HepG2 (cell line): Measurements from ENCODE around the gene CARMIL3. TPM values are rescaled to one million over a fixed set of nuclear protein-coding genes. Genes with fewer than 3 reads are reported as not detected.

Experiments
- CHCHD3 ChIP-seq: sonication (generic); formaldehyde crosslinking; IDR thresholded peaks from 2 replicates; pipeline ENCODE4 v1.8.0; 2022; ENCODE audit warnings: mild to moderate bottlenecking, missing genetic modification reagents, moderate library complexity
- GPN1 ChIP-seq: sonication (generic); formaldehyde crosslinking; IDR thresholded peaks from 2 replicates; pipeline ENCODE4 v1.5.1; 2020; ENCODE audit warnings: missing genetic modification reagents, borderline replicate concordance
- MAF1 ChIP-seq: sonication (generic); formaldehyde crosslinking; IDR thresholded peaks from 2 replicates; pipeline ENCODE4 v1.5.0; 2020; ENCODE audit warnings: missing genetic modification reagents, borderline replicate concordance
- MAZ ChIP-seq, 2 experiments: sonication (generic) in 1 of 2; formaldehyde crosslinking in 1 of 2; IDR thresholded peaks; 2 replicates each; pipeline versions ENCODE4 v1.5.0 to v1.6.1; 2012 to 2020; ENCODE audit warnings: low read depth in 2 of 2, mild to moderate bottlenecking in 2 of 2, borderline replicate concordance in 1 of 2, improper control_type of control experiment in 1 of 2, low read length in 1 of 2, missing genetic modification reagents in 1 of 2, moderate library complexity in 1 of 2
- PHF5A ChIP-seq: IDR thresholded peaks from one replicate; pipeline ENCODE4 v1.6.1; 2018; ENCODE audit warnings: low read depth, missing genetic modification reagents; ENCODE audit not compliant: unreplicated experiment
- RBM39 ChIP-seq: fragments of 200-400 bp; formaldehyde crosslinking; IDR thresholded peaks from one replicate; pipeline ENCODE4 v1.6.1; 2018; ENCODE audit warnings: antibody characterized with exemption, mild to moderate bottlenecking, low read depth, low read length; ENCODE audit not compliant: poor library complexity, severe bottlenecking
- STAT5B ChIP-seq: sonication (generic); formaldehyde crosslinking; IDR thresholded peaks from 2 replicates; pipeline ENCODE4 v1.4.0; 2020; ENCODE audit warnings: missing genetic modification reagents
- TRIM24 ChIP-seq: sonication (generic); formaldehyde crosslinking; IDR thresholded peaks from 2 replicates; pipeline ENCODE4 v1.8.0; 2022; ENCODE audit warnings: mild to moderate bottlenecking, missing genetic modification reagents
- ZBTB26 ChIP-seq: IDR thresholded peaks from 2 replicates; pipeline ENCODE4 v1.6.1; 2016; ENCODE audit warnings: missing compliant biosample characterization, missing genetic modification reagents, borderline replicate concordance
- ZNF503 ChIP-seq: sonication (generic); formaldehyde crosslinking; IDR thresholded peaks from 2 replicates; pipeline ENCODE4 v1.4.0; 2020; ENCODE audit warnings: missing genetic modification reagents
- ZNF768 ChIP-seq: sonication (generic); formaldehyde crosslinking; IDR thresholded peaks from 2 replicates; pipeline ENCODE4 v1.4.0; 2020; ENCODE audit warnings: missing genetic modification reagents
- ZSCAN21 ChIP-seq: sonication (generic); formaldehyde crosslinking; IDR thresholded peaks from 2 replicates; pipeline ENCODE4 v1.8.0; 2022; ENCODE audit warnings: mild to moderate bottlenecking, missing genetic modification reagents, moderate library complexity, borderline replicate concordance
- polyA plus RNA-seq, 8 experiments: library from polyadenylated mRNA; depleted of rRNA in 3 of 8; stranded (reverse) in 7 of 8; unstranded in 1 of 8; fragments of >200 nt; fragmentation: Illumina TruSeq in 4 of 8; extraction: Trizol in 4 of 8; gene quantifications; 2 replicates each; pipeline versions ENCODE4 v1.2.1 to v1.2.3, GENCODE V29; 2011 to 2016; ENCODE audit warnings: low read depth in 4 of 8, missing spikeins in 1 of 8, mixed read lengths in 1 of 8; ENCODE audit not compliant: insufficient read depth in 1 of 8
- total RNA-seq, 5 experiments: library from RNA; depleted of rRNA; stranded (reverse); fragments of >200 nt; fragmentation: Illumina TruSeq; extraction: Trizol; gene quantifications; 2 replicates each; pipeline ENCODE4 v1.2.3, GENCODE V29; 2016; ENCODE audit warnings: low read depth in 1 of 5
- TF ChIP-seq, protein P1 (sequence below), 2 experiments: sonication (generic) in 1 of 2; formaldehyde crosslinking in 1 of 2; IDR thresholded peaks; 2 replicates each; pipeline versions ENCODE4 v1.4.0 to v1.6.1; 2018 to 2020; ENCODE audit warnings: missing genetic modification reagents in 2 of 2, borderline replicate concordance in 1 of 2, low read depth in 1 of 2, mild to moderate bottlenecking in 1 of 2, missing biosample characterization in 1 of 2
- TF ChIP-seq, protein P2 (sequence below), 2 experiments: IDR thresholded peaks; 2 replicates each; pipeline ENCODE4 v1.6.1; 2011 to 2012; ENCODE audit warnings: low read length in 2 of 2, borderline replicate concordance in 1 of 2, low read depth in 1 of 2, mild to moderate bottlenecking in 1 of 2, moderate library complexity in 1 of 2
- TF ChIP-seq, protein P3 (sequence below): sonication (generic); formaldehyde crosslinking; IDR thresholded peaks from 2 replicates; pipeline ENCODE4 v1.4.0; 2020; ENCODE audit warnings: missing genetic modification reagents

CARMIL3 gene
- total and polyA plus RNA-seq, 2 of the 13 experiments (the other 11 are each of a cell fraction or from before 2014, with no cell fraction given): 0.27 to 0.55 TPM

- TF ChIP-seq, protein P1, sequence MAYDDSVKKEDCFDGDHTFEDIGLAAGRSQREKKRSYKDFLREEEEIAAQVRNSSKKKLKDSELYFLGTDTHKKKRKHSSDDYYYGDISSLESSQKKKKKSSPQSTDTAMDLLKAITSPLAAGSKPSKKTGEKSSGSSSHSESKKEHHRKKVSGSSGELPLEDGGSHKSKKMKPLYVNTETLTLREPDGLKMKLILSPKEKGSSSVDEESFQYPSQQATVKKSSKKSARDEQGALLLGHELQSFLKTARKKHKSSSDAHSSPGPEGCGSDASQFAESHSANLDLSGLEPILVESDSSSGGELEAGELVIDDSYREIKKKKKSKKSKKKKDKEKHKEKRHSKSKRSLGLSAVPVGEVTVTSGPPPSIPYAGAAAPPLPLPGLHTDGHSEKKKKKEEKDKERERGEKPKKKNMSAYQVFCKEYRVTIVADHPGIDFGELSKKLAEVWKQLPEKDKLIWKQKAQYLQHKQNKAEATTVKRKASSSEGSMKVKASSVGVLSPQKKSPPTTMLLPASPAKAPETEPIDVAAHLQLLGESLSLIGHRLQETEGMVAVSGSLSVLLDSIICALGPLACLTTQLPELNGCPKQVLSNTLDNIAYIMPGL (CRISPR knock-in tag; IDR thresholded peaks at IDR 0.05; ENCODE audit: borderline replicate concordance in 1 of 2, low read depth in 1 of 2): peak; percentile 93 to 95
- TF ChIP-seq ZNF768 (CRISPR knock-in tag) (peak; percentile 77), GPN1 (no peak), MAZ (IDR thresholded peaks at IDR 0.05; ENCODE audit: borderline replicate concordance, low read depth, low read length) (peak; percentile 81; the same call in 1 of the 2 replicates), MAZ (CRISPR knock-in tag; IDR thresholded peaks at IDR 0.05; ENCODE audit: low read depth) (peak; percentile 86), CHCHD3 (CRISPR knock-in tag) (peak; percentile 69; the same call in 1 of the 2 replicates), RBM39 (peak; percentile 73), MAF1 (no peak), PHF5A (CRISPR knock-in tag) (peak; percentile 44), ZBTB26 (CRISPR knock-in tag) (peak; percentile 78; the same call in 1 of the 2 replicates), STAT5B (CRISPR knock-in tag) (peak; percentile 74; the same call in 1 of the 2 replicates), ZSCAN21 (CRISPR knock-in tag) (peak; percentile 86), ZNF503 (CRISPR knock-in tag) (no peak), TRIM24 (no peak)
- TF ChIP-seq, protein P2, sequence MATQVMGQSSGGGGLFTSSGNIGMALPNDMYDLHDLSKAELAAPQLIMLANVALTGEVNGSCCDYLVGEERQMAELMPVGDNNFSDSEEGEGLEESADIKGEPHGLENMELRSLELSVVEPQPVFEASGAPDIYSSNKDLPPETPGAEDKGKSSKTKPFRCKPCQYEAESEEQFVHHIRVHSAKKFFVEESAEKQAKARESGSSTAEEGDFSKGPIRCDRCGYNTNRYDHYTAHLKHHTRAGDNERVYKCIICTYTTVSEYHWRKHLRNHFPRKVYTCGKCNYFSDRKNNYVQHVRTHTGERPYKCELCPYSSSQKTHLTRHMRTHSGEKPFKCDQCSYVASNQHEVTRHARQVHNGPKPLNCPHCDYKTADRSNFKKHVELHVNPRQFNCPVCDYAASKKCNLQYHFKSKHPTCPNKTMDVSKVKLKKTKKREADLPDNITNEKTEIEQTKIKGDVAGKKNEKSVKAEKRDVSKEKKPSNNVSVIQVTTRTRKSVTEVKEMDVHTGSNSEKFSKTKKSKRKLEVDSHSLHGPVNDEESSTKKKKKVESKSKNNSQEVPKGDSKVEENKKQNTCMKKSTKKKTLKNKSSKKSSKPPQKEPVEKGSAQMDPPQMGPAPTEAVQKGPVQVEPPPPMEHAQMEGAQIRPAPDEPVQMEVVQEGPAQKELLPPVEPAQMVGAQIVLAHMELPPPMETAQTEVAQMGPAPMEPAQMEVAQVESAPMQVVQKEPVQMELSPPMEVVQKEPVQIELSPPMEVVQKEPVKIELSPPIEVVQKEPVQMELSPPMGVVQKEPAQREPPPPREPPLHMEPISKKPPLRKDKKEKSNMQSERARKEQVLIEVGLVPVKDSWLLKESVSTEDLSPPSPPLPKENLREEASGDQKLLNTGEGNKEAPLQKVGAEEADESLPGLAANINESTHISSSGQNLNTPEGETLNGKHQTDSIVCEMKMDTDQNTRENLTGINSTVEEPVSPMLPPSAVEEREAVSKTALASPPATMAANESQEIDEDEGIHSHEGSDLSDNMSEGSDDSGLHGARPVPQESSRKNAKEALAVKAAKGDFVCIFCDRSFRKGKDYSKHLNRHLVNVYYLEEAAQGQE (IDR thresholded peaks at IDR 0.05; ENCODE audit: borderline replicate concordance in 1 of 2, low read depth in 1 of 2, low read length in 2 of 2): no peak; a peak in 1 of 4 replicates
- TF ChIP-seq, protein P3, sequence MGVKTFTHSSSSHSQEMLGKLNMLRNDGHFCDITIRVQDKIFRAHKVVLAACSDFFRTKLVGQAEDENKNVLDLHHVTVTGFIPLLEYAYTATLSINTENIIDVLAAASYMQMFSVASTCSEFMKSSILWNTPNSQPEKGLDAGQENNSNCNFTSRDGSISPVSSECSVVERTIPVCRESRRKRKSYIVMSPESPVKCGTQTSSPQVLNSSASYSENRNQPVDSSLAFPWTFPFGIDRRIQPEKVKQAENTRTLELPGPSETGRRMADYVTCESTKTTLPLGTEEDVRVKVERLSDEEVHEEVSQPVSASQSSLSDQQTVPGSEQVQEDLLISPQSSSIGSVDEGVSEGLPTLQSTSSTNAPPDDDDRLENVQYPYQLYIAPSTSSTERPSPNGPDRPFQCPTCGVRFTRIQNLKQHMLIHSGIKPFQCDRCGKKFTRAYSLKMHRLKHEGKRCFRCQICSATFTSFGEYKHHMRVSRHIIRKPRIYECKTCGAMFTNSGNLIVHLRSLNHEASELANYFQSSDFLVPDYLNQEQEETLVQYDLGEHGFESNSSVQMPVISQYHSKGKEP (CRISPR knock-in tag): 0 out of 2 replicates have a peak, but pooled peaks have one; percentile 52
These were observed 15.4 kb upstream of the CARMIL3 start (continued) for GRCh38 chr14:24036169-24036962.
